Panc1 (cell line): ENCODE results near the gene USF1. TPM values are rescaled to one million over a fixed set of nuclear protein-coding genes. Genes with fewer than 3 reads are reported as not detected.
"Not testable (repeated sequence)": the region's sequence is repeated elsewhere in the genome, so short reads cannot be mapped to it uniquely, and the experiment has no call there.

ENCODE experiments used
- ATAC-seq: fragments of 200-7000 bp; cut with Tn5 transposase; 2 replicates; pipeline ENCODE4 v1.9.1; 2020; ENCODE audit warnings: mild to moderate bottlenecking, moderate library complexity
- BruUV-seq: library from RNA; stranded (reverse); fragments of 400-500 nt; replicated peaks from 2 replicates; lab custom pipeline; 2021; lab: Mats Ljungman, UMichigan
- CTCF ChIA-PET: fragments of 300-600 bp; sonication (Branson Sonifier 250); formaldehyde crosslinking; loops from one replicate; lab custom pipeline; 2022; ENCODE audit warnings: antibody characterized with exemption; lab: Charles Lee
- POLR2A ChIA-PET: fragments of 300-600 bp; sonication (Branson Sonifier 250); formaldehyde crosslinking; loops from one replicate; lab custom pipeline; 2022; ENCODE audit warnings: antibody characterized with exemption; lab: Charles Lee
- DNase-seq: peaks from one replicate; pipeline ENCODE4 v3.0.0-alpha.2; 2010; ENCODE audit warnings: low read depth, low spot score
- H3K27ac ChIP-seq: 2 replicates; pipeline ENCODE4 v1.5.1; 2011; ENCODE audit warnings: mild to moderate bottlenecking, low read length, inconsistent platforms
- H3K27me3 ChIP-seq: fragments of 200-500 bp; sonication (Bioruptor generic); 2 replicates; pipeline ENCODE4 v1.6.0; 2014; ENCODE audit warnings: low read length, inconsistent platforms; ENCODE audit not compliant: control insufficient read depth, insufficient read depth
- H3K36me3 ChIP-seq: fragments of 200-500 bp; sonication (Bioruptor generic); 2 replicates; pipeline ENCODE4 v1.5.1; 2014; ENCODE audit warnings: inconsistent platforms, mild to moderate bottlenecking, low read length, moderate library complexity; ENCODE audit not compliant: control insufficient read depth, insufficient read depth
- H3K4me1 ChIP-seq: 2 replicates; pipeline ENCODE4 v1.5.1; 2011; ENCODE audit warnings: inconsistent platforms, mild to moderate bottlenecking, low read length, moderate library complexity; ENCODE audit not compliant: control insufficient read depth, insufficient read depth
- H3K4me3 ChIP-seq, 2 experiments: 2 replicates each; pipeline ENCODE4 v1.5.1; 2011 to 2012; ENCODE audit warnings: low read depth in 2 of 2, low read length in 2 of 2, mild to moderate bottlenecking in 2 of 2, inconsistent platforms in 1 of 2, moderate library complexity in 1 of 2
- H3K9me3 ChIP-seq: fragments of 200-500 bp; sonication (Bioruptor generic); 2 replicates; pipeline ENCODE4 v1.5.1; 2014; ENCODE audit warnings: low read depth, mild to moderate bottlenecking, inconsistent platforms, low read length, moderate library complexity; ENCODE audit not compliant: control insufficient read depth, insufficient read depth
- CTCF ChIP-seq: fragments of 450-650 bp; IDR thresholded peaks from 2 replicates; pipeline ENCODE4 v1.5.1; 2017; ENCODE audit warnings: mild to moderate bottlenecking
- POLR2AphosphoS5 ChIP-seq: IDR thresholded peaks from 2 replicates; pipeline ENCODE4 v1.6.1; 2012; ENCODE audit warnings: mild to moderate bottlenecking, low read depth, low read length, moderate library complexity
- REST ChIP-seq, 2 experiments: IDR thresholded peaks; 2 replicates each; pipeline ENCODE4 v1.6.1; 2011 to 2012; ENCODE audit warnings: low read depth in 2 of 2, control low read depth in 1 of 2, low read length in 1 of 2, mild to moderate bottlenecking in 1 of 2, moderate library complexity in 1 of 2; ENCODE audit not compliant: insufficient read depth in 1 of 2
- SIN3A ChIP-seq: IDR thresholded peaks from 2 replicates; pipeline ENCODE4 v1.6.1; 2012; ENCODE audit warnings: low read depth, mild to moderate bottlenecking, low read length, moderate library complexity, borderline replicate concordance; ENCODE audit not compliant: insufficient read depth
- TCF7L2 ChIP-seq: IDR thresholded peaks from 2 replicates; pipeline ENCODE4 v1.6.1; 2011; ENCODE audit warnings: mild to moderate bottlenecking, low read depth, low read length, inconsistent platforms
- in situ Hi-C: cut with HindIII; loops from 2 replicates; pipeline ENCODE4 v1.10.0; 2016; ENCODE audit warnings: low sequenced_read_pairs, low pct_unique_long_range_greater_than_20kb
- intact Hi-C: fragments of 100-400 bp; cut with micrococcal nuclease; formaldehyde crosslinking; loops from one replicate; pipeline ENCODE4 v1.10.0; 2022; ENCODE audit not compliant: unreplicated experiment
- total RNA-seq: library from RNA; stranded (reverse); gene quantifications from one replicate; pipeline ENCODE4 v1.2.1, GENCODE V29; 2021; ENCODE audit not compliant: unreplicated experiment

Gene USF1
- total RNA-seq, 1 experiment from 2014 or later: 57.7 TPM

GRCh38 chr1:160996178-160996577, 49.6 kb downstream of the USF1 start:
- in situ Hi-C loops (no loop called here), intact Hi-C loops (loop anchor here (2.0 kb wide), 1 partner anchor 101 kb away; no protein-coding TSS in a partner anchor)
- ATAC-seq: 0 out of 2 replicates have a peak, but pooled peaks have one; percentile 35
- BruUV-seq: no TSS peak
- H3K4me3 ChIP-seq: no peak overlapping the region
- TF ChIP-seq CTCF: no peak
- no peak for TF ChIP-seq POLR2AphosphoS5
- TF ChIP-seq REST (IDR thresholded peaks at IDR 0.05; ENCODE audit: insufficient read depth in 1 of 2, low read depth in 2 of 2, low read length in 1 of 2): no peak
- no peak for TF ChIP-seq TCF7L2
- no peak for TF ChIP-seq SIN3A
- H3K9me3 ChIP-seq: no peaks in the 10 kb centered on the region
- no peak overlapping the region for H3K27ac ChIP-seq
- H3K36me3 ChIP-seq: no peaks in the 10 kb centered on the region; the same call in 1 of the 2 replicates
- DNase-seq: no peak
- H3K27me3 ChIP-seq: no peaks in the 10 kb centered on the region
- ChIA-PET POLR2A (no interaction called here), CTCF (no interaction called here)
- no peaks in the 10 kb centered on the region for H3K4me1 ChIP-seq

GRCh38 chr1:160993544-160994193, 52.1 kb downstream of the USF1 start:
- ATAC-seq (peak; percentile 62), DNase-seq (peak; percentile 35)
- POLR2A ChIA-PET: no interaction called here
- no peak overlapping the region for H3K27ac ChIP-seq
- H3K4me1 ChIP-seq: no peaks in the 10 kb centered on the region
- intact Hi-C loops: no loop called here
- TF ChIP-seq CTCF: peak; percentile 56
- no peak for TF ChIP-seq POLR2AphosphoS5
- TF ChIP-seq REST (IDR thresholded peaks at IDR 0.05; ENCODE audit: insufficient read depth in 1 of 2, low read depth in 2 of 2, low read length in 1 of 2): no peak
- CTCF ChIA-PET: interaction anchor here (0.7 to 1.1 kb wide), 3 partner anchors 106 to 322 kb away, joined by 3 to 15 read pairs (median 10); no protein-coding TSS in a partner anchor
- H3K4me3 ChIP-seq: no peak overlapping the region
- no TSS peak for BruUV-seq
- no peaks in the 10 kb centered on the region for H3K36me3 ChIP-seq
- no peaks in the 10 kb centered on the region for H3K9me3 ChIP-seq
- H3K27me3 ChIP-seq: no peaks in the 10 kb centered on the region
- in situ Hi-C loops: no loop called here

- H3K27ac ChIP-seq, ATAC-seq, H3K4me1 ChIP-seq, in situ Hi-C loops, DNase-seq, H3K27me3 ChIP-seq, H3K4me3 ChIP-seq, BruUV-seq, H3K36me3 ChIP-seq, intact Hi-C loops, H3K9me3 ChIP-seq: not testable (repeated sequence)
- ChIA-PET POLR2A (interaction anchor here (0.7 kb wide), 1 partner anchor 268 kb away, joined by 11 read pairs; no protein-coding TSS in a partner anchor), CTCF (interaction anchor here (0.8 kb wide), 1 partner anchor 353 kb away, joined by 6 read pairs; no protein-coding TSS in a partner anchor)
Measured at GRCh38 chr1:160992036-160992435, 53.7 kb downstream of the USF1 start.
